ENCODE results near the gene AOPEP.

GRCh38 chr9:94770334-94770733, 43.8 kb downstream of the AOPEP start:
- no peak for TF ChIP-seq CTCF (IDR thresholded peaks at IDR 0.05; ENCODE audit: low read length)
- no peak for TF ChIP-seq EZH2 (IDR thresholded peaks at IDR 0.05; ENCODE audit: borderline replicate concordance, low read length)

All from OCI-LY1 (cell line).